MG63 (cell line): ENCODE results near the gene C20orf141. TPM values are rescaled to one million over a fixed set of nuclear protein-coding genes. Genes with fewer than 3 reads are reported as not detected.
"Not testable (repeated sequence)": the region's sequence is repeated elsewhere in the genome, so short reads cannot be mapped to it uniquely, and the experiment has no call there.

Source experiments
- DNase-seq: peaks from one replicate; pipeline ENCODE4 v3.0.0-alpha.2; 2020
- H3K27me3 ChIP-seq: fragments of 250-450 bp; sonication (Bioruptor Pico); 2 replicates; pipeline ENCODE4 v1.5.1; 2020; ENCODE audit warnings: mild to moderate bottlenecking, moderate library complexity
- H3K36me3 ChIP-seq: fragments of 250-450 bp; sonication (Bioruptor Pico); 2 replicates; pipeline ENCODE4 v1.5.1; 2020; ENCODE audit warnings: mild to moderate bottlenecking, moderate library complexity
- H3K4me3 ChIP-seq: fragments of 250-450 bp; sonication (Bioruptor Pico); 2 replicates; pipeline ENCODE4 v1.5.1; 2020; ENCODE audit warnings: mild to moderate bottlenecking, moderate library complexity
- H3K9me3 ChIP-seq: fragments of 250-450 bp; sonication (Bioruptor Pico); 2 replicates; pipeline ENCODE4 v1.5.1; 2020; ENCODE audit warnings: mild to moderate bottlenecking, moderate library complexity
- total RNA-seq: library from RNA; depleted of rRNA; stranded (reverse); fragments of >200 nt; shearing (Covaris generic); gene quantifications from 2 replicates; pipeline ENCODE4 v1.2.3, GENCODE V29; 2014; ENCODE audit warnings: low replicate concordance

C20orf141 gene
- total RNA-seq, 1 experiment from 2014 or later: not detected

- no peaks in the 10 kb centered on the region for H3K36me3 ChIP-seq
- H3K9me3 ChIP-seq: no peaks in the 10 kb centered on the region
- H3K27me3 ChIP-seq: no peaks in the 10 kb centered on the region
- DNase-seq: no peak
- no peak overlapping the region for H3K4me3 ChIP-seq
Observed at GRCh38 chr20:2812189-2812588, 2.6 kb upstream of the C20orf141 start.

DNA sequence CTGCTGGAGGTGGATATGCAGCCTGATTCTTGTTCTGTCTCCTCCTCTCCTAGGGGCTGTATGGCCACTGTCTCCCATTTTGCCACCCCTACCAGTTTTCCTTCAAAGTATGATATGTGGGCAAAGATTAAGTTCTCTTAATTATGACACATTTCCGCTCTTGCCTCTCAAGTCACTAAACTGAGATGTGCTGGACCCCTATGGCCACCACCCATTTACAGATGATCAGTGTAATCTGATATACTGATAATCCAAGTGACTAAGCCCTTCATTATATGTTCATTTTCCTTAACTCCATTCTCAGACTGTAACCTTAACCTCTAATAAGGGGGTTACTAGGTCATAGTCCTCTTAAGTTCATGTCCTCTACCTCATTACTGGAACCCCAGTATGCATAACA, 711 bp upstream of the C20orf141 start:
- H3K4me3 ChIP-seq: no peak overlapping the region

DNA sequence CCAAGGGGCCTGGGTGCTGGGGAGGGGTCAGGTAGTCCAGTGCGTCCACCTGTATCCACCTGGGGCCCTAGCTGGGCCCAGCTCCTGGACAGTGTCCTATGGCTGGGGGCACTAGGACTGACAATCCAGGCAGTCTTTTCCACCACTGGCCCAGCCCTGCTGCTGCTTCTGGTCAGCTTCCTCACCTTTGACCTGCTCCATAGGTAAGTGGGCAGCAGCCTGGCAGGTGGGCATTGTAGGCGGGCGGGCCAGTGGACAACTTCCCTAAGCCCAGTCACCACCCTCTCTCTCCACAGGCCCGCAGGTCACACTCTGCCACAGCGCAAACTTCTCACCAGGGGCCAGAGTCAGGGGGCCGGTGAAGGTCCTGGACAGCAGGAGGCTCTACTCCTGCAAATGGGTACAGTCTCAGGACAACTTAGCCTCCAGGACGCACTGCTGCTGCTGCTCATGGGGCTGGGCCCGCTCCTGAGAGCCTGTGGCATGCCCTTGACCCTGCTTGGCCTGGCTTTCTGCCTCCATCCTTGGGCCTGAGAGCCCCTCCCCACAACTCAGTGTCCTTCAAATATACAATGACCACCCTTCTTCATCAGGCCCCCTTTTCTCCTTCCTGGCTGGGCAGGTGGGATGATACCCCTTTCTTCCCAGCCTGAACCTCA, 584 bp downstream of the C20orf141 start:
- no peaks in the 10 kb centered on the region for H3K36me3 ChIP-seq
- no peak overlapping the region for H3K4me3 ChIP-seq
- no peaks in the 10 kb centered on the region for H3K9me3 ChIP-seq
- DNase-seq: no peak
- H3K27me3 ChIP-seq: no peaks in the 10 kb centered on the region

More for the DNA sequence above, 711 bp upstream of the C20orf141 start:
- Histone ChIP-seq H3K9me3 (no peaks in the 10 kb centered on the region), H3K27me3 (no peaks in the 10 kb centered on the region), H3K36me3 (no peaks in the 10 kb centered on the region)
- DNase-seq: no peak

DNA sequence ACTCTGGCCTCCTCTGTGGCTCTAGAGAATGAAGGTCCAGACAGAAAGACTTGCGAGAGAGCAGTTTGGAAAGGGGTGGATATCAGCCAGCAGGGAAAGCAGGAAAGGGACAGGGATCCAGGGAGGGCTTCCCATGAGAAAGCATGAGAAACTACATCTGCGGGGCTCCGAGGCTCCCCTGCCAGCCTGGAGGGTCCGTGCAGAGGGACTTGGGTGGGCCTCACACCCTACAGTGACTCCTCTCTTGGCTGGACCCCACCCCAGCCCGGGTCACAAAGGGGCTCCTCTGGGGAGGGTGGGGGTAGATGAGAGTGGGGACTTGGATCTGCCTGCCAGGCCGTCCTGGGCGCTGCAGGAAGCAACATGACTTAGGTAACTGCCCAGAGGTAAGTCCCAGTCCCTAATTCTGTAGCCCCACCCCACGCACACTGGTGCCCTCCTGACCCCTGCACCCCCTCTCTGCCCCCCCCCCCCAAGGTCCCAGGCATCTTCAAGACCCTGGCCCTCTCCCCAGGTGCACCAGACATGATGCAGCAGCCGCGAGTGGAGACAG, 1.3 kb downstream of the C20orf141 start, which contains the start of gene TMEM239:
TMEM239 (plus strand) TSS at position 335 of the 553 bp plus-strand sequence; CDS start at position 526, 191 bp downstream.
- H3K27me3 ChIP-seq: no peaks in the 10 kb centered on the region
- no peak for DNase-seq

DNA sequence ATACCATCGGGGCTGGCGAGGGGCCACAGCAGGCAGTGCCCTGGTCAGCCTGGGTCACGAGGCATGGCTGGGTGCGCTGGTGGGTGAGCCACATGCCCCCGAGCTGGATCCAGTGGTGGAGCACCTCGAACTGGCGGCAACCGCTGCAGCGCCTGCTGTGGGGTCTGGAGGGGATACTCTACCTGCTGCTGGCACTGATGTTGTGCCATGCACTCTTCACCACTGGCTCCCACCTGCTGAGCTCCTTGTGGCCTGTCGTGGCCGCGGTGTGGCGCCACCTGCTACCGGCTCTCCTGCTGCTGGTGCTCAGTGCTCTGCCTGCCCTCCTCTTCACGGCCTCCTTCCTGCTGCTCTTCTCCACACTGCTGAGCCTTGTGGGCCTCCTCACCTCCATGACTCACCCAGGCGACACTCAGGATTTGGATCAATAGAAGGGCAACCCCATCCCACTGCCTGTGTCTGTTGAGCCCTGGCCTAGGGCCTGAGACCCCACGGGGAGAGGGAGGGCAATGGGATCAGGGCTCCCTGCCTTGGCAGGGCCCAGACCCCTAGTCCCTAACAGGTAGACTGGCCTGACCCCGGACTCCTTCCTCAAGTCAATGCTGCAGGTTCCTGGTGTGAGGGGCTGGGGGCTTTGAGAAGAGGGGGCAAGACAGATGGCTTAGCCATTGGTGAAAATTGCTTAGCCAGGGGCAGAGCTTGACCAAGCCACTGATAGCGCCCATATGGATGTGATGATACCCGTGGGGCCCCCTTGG, 2.0 kb downstream of the C20orf141 start:
- H3K27me3 ChIP-seq: no peaks in the 10 kb centered on the region
- no peak for DNase-seq
- H3K9me3 ChIP-seq: no peaks in the 10 kb centered on the region
- H3K36me3 ChIP-seq: no peaks in the 10 kb centered on the region
- H3K4me3 ChIP-seq: no peak overlapping the region

More for the DNA sequence above, 1.3 kb downstream of the C20orf141 start, which contains the start of gene TMEM239:
- H3K36me3 ChIP-seq: no peaks in the 10 kb centered on the region
- H3K4me3 ChIP-seq: no peak within 1 kb of the TSS
- H3K9me3 ChIP-seq: no peaks in the 10 kb centered on the region

DNA sequence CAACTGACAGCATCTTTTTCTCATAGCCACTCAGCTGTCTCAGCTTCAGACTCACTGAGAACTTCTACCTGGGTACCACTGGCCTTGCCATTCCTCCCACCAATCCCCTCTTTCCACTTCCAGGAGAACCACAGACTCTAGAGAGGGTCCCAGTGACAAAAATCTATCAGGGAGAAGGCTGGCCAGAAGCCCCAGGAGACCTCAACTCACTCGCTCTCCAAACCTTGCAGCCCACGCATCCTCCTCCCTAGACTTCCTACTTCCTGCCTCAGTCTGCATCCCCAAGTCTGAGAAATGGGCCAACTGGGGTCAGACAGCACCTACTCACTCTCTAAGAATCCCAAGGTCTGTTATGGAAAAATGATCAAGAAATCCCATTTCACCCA, 2.5 kb downstream of the C20orf141 start:
- H3K27me3 ChIP-seq: peaks cover 2% of the 10 kb centered on the region; the same call in 1 of the 2 replicates
- no peak overlapping the region for H3K4me3 ChIP-seq
- no peaks in the 10 kb centered on the region for H3K9me3 ChIP-seq
- no peaks in the 10 kb centered on the region for H3K36me3 ChIP-seq
- no peak for DNase-seq

GRCh38 chr20:2817891-2818595, 3.3 kb downstream of the C20orf141 start:
- Histone ChIP-seq H3K36me3 (no peaks in the 10 kb centered on the region), H3K9me3 (no peaks in the 10 kb centered on the region), H3K27me3 (peaks cover 2% of the 10 kb centered on the region; the same call in 1 of the 2 replicates), H3K4me3 (no peak overlapping the region)
- DNase-seq: no peak

DNA sequence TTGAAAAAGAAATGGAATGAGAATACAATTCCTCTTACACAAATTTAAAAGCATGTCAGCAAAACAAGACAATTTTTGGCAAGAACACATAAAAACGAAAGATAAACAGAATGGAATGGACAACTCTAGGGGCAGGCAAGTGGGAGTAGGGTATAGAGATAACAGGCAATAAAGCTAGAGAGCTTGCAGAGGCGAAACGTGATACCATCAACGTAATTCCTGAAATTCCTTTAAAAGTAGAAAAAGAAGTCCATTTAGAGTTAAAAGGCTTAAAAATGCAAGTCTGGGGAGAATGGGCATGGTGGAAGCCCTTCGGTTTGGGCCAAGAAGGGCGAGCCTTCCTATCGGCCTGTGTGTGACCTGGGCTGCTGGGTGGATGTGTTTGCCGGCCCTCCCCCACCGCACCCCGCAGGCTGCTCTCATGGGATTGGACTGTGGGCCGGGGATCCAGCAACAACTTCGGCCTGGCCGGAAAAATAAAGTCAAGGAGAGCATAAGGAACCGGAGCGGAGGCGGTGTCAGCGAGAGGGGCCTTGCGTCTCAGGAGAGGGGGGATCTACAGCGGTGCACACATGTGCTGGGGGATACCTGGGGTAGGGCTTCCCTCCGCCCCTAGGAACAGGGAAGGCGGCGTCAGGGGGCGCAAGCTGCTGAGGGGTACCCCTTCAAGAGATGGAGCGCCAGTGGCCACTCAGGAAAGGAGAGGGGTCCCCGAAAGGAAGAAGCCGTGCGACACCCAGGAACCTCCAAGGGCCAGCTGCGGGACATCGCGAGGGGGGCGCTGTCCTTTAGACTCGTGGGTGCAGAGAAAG, 5.5 kb downstream of the C20orf141 start:
- peaks cover 2% of the 10 kb centered on the region; the same call in 1 of the 2 replicates for H3K27me3 ChIP-seq
- no peak for DNase-seq
- H3K4me3 ChIP-seq: no peak overlapping the region
- H3K36me3 ChIP-seq: no peaks in the 10 kb centered on the region
- no peaks in the 10 kb centered on the region for H3K9me3 ChIP-seq

DNA sequence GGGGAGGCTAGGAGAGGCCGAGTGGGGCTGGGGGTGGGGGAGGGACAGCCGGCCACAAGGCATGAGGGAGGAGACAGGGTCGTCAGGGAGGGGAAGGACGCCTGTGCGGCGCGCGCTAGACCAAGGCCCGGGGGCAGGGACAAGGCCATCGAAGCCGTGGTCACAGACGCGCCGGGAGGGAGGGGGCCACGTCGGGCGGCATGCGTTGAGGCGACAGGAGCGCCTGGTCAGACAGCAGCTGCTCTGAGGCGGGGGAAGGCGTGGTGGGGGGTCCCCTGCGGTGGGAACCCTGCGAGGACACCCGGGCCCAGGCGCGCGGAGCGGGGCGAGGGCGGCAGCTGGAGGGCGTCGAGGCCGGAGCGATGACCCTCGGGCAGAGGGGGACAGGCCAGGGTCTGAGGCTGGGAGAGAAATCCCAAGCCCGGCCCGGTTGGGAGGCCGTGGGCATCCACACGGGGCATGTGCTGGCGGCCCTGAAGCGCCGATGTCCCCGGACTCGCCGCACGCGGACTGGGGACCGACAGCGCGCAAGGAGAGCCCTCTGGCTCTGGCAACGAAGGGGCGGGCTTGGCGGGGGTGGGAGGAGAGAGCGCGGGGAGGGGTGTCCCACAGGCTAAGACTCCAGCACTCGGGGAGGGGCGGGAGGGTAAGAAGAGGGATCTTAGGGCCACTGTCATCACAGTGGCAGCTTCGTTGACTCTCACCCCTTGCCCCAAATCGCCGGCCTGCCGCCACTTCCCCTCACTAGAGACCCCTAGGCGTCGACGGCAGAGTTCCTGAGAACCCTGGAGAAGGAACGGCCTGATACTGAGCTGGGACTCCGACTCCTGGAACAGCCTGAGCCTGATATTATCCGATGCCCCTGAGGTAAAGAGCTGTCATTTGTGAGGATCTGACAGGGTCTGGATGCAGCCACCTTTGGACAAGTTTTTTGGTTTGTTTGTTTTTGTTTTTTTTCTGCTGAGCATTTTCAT, 6.4 kb downstream of the C20orf141 start:
- H3K4me3 ChIP-seq: no peak overlapping the region
- no peak for DNase-seq
- H3K9me3 ChIP-seq: no peaks in the 10 kb centered on the region
- H3K27me3 ChIP-seq: peaks cover 4% of the 10 kb centered on the region
- H3K36me3 ChIP-seq: no peaks in the 10 kb centered on the region

GRCh38 chr20:2822073-2822472, 7.3 kb downstream of the C20orf141 start:
- no peak for DNase-seq
- Histone ChIP-seq H3K4me3 (no peak overlapping the region), H3K9me3 (no peaks in the 10 kb centered on the region), H3K27me3 (peaks cover 10% of the 10 kb centered on the region), H3K36me3 (no peaks in the 10 kb centered on the region)

DNA sequence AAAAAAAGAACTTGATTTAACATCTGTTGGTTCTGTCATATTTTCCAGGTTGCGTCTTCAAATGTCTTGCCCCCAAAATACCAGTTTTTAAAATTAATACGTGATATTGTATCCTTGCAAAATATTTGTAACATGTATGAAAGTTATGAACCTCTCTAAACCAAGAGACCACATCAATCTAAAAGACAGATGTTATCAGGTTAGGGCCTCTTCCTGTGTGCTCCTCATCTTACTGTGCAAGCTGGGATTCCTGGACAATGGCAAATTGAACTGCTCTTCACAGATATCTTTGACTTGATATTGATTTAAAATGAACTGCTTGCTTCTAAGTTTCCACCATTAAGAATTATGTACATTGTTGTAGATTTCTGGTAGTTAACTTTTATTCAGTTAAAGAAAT, 11.0 kb downstream of the C20orf141 start:
- Histone ChIP-seq H3K9me3 (no peaks in the 10 kb centered on the region), H3K4me3 (no peak overlapping the region), H3K27me3 (peaks cover 14% of the 10 kb centered on the region), H3K36me3 (no peaks in the 10 kb centered on the region)
- no peak for DNase-seq

- Histone ChIP-seq H3K36me3 (no peaks in the 10 kb centered on the region), H3K27me3 (peaks cover 14% of the 10 kb centered on the region), H3K9me3 (no peaks in the 10 kb centered on the region), H3K4me3 (no peak overlapping the region)
- DNase-seq: no peak
Observed at GRCh38 chr20:2826655-2827054, 11.9 kb downstream of the C20orf141 start.

GRCh38 chr20:2829376-2829775, 14.6 kb downstream of the C20orf141 start:
- Histone ChIP-seq H3K4me3 (no peak overlapping the region), H3K36me3 (no peaks in the 10 kb centered on the region), H3K9me3 (no peaks in the 10 kb centered on the region), H3K27me3 (peaks cover 12% of the 10 kb centered on the region)
- no peak for DNase-seq

GRCh38 chr20:2831206-2831605, 16.4 kb downstream of the C20orf141 start:
- H3K4me3 ChIP-seq, H3K27me3 ChIP-seq, DNase-seq, H3K9me3 ChIP-seq, H3K36me3 ChIP-seq: not testable (repeated sequence)

- Histone ChIP-seq H3K9me3 (no peaks in the 10 kb centered on the region), H3K4me3 (no peak overlapping the region), H3K36me3 (no peaks in the 10 kb centered on the region), H3K27me3 (peaks cover 4% of the 10 kb centered on the region)
- DNase-seq: no peak
Observed at GRCh38 chr20:2833761-2834160, 19.0 kb downstream of the C20orf141 start.
